BLaER1 (cell line): Measurements from ENCODE around the gene PPM1H.

Source experiments
- H3K27ac ChIP-seq: shearing (Covaris generic); formaldehyde crosslinking; 2 replicates; pipeline ENCODE4 v1.8.1; 2022
- H3K27me3 ChIP-seq: shearing (Covaris generic); formaldehyde crosslinking; 2 replicates; pipeline ENCODE4 v1.8.1; 2022
- H3K36me3 ChIP-seq: shearing (Covaris generic); formaldehyde crosslinking; 2 replicates; pipeline ENCODE4 v1.8.1; 2022
- H3K4me1 ChIP-seq: shearing (Covaris generic); formaldehyde crosslinking; 2 replicates; pipeline ENCODE4 v1.8.1; 2022
- H3K4me2 ChIP-seq: shearing (Covaris generic); formaldehyde crosslinking; 2 replicates; pipeline ENCODE4 v1.8.1; 2022
- H3K4me3 ChIP-seq: shearing (Covaris generic); formaldehyde crosslinking; 2 replicates; pipeline ENCODE4 v1.8.1; 2022
- H3K9ac ChIP-seq: shearing (Covaris generic); formaldehyde crosslinking; 2 replicates; pipeline ENCODE4 v1.8.1; 2022
- H3K9me3 ChIP-seq: shearing (Covaris generic); formaldehyde crosslinking; 2 replicates; pipeline ENCODE4 v1.8.1; 2022
- H4K20me1 ChIP-seq: shearing (Covaris generic); formaldehyde crosslinking; 2 replicates; pipeline ENCODE4 v1.8.1; 2022
- Cebpa-rat ChIP-seq: shearing (Covaris generic); IDR thresholded peaks from 2 replicates; pipeline ENCODE4 v1.8.1; 2022

PPM1H gene

DNA sequence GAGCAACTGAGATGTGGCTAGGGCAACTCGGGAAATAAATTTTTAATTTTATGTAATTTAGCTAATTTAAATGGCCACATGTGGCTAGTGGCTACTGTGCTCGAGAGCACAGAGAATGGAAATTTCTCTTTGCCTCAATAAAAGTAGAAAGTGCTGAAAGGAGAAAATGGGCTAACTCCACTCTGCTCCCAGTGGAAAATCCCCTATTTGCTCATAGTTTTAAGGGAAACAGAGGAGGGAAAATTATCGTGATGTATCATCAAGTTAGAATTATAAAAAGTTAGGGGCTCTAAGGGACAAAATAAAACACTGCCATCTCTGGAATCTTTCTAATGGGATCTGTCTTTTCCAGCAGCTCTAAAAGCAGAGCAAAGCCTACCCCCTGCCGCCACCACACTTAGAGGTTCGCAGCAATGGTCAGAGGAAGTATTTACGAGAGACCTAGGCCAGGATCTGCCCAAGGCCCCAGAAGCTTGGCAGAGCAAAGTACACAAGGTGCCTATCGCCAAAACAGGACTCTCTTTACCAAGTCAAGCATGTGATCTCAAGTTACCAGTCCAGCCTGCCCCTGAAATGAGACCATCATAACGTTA, 220.7 kb downstream of the PPM1H start:
- no peaks in the 10 kb centered on the region for H3K36me3 ChIP-seq
- no peak overlapping the region for H3K4me3 ChIP-seq
- H3K27me3 ChIP-seq: no peaks in the 10 kb centered on the region
- H3K4me1 ChIP-seq: peaks cover 14% of the 10 kb centered on the region
- H3K9ac ChIP-seq: no peak overlapping the region
- no peak overlapping the region for H3K4me2 ChIP-seq
- TF ChIP-seq Cebpa-rat: no peak
- no peak overlapping the region for H3K27ac ChIP-seq
- no peaks in the 10 kb centered on the region for H4K20me1 ChIP-seq
- no peaks in the 10 kb centered on the region for H3K9me3 ChIP-seq

DNA sequence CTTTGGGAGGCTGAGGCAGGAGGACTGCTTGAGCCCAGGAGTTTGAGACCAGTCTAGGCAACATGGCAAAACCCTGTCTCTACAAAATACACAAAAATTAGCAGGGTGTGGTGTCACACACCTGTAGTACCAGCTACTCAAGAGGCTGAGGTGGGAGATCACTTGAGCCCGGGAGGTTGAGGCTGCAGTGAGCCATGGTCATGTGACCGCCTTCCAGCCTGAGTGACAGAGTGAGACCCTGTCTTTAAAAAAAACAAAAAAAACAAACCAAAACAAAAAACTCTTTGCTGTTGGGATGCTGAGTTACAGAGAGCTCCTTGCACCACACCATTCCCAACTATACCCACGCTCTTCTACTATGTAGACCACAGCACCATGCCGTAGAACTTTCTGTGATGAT, 221.2 kb downstream of the PPM1H start:
- H3K27ac ChIP-seq: no peak overlapping the region
- H3K36me3 ChIP-seq: no peaks in the 10 kb centered on the region
- H3K27me3 ChIP-seq: no peaks in the 10 kb centered on the region
- H3K4me1 ChIP-seq: peaks cover 10% of the 10 kb centered on the region
- H3K4me2 ChIP-seq: no peak overlapping the region
- H3K9ac ChIP-seq: no peak overlapping the region
- H3K9me3 ChIP-seq: no peaks in the 10 kb centered on the region
- no peaks in the 10 kb centered on the region for H4K20me1 ChIP-seq
- H3K4me3 ChIP-seq: no peak overlapping the region
- TF ChIP-seq Cebpa-rat: no peak

DNA sequence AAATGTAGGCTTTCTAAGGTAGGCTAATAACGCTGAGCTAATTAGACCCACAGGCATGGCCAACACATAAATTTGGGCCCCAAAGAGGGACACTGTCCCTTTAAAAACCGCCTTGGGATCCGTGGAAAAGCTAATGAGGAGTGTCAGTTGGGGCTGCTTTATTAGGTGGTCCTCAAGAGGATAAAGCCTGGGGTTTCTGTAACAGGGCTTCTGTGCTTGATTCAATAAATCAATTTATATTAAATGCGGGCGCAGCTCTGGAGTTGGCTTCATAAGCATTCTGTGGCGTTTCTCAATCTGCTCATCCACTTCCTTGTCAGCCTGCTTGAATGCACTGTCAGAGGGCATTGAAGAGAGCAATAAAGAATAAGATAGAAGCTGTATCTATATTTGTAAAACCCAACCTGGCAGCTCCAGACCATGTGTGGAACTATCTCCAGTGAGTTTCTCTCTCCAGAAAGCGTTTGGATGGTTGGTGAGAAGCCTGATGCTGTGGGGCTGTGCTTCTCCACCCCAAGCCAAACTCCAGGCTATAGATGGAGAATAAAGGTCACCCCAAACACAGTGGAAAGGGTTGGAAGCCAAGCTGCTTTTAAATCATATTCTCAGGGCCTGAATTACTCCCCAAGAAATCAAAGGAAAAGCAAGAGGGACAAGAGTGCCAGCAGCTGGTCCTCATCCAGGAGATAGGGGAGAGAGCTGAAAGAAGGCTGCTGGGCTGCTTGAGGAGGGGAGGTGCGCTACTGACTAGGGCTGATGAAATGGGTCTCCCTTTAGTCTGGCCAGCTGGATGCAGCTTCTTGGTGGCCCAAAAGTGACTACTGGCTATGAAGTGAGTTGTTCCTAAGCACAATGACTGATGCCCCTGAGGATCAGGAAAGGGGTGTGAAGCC, 222.0 kb downstream of the PPM1H start:
- H3K27me3 ChIP-seq: no peaks in the 10 kb centered on the region
- no peak overlapping the region for H3K4me2 ChIP-seq
- H4K20me1 ChIP-seq: no peaks in the 10 kb centered on the region
- no peaks in the 10 kb centered on the region for H3K36me3 ChIP-seq
- no peak for TF ChIP-seq Cebpa-rat
- no peak overlapping the region for H3K9ac ChIP-seq
- H3K9me3 ChIP-seq: no peaks in the 10 kb centered on the region
- no peak overlapping the region for H3K4me3 ChIP-seq
- H3K4me1 ChIP-seq: peaks cover 10% of the 10 kb centered on the region
- no peak overlapping the region for H3K27ac ChIP-seq

DNA sequence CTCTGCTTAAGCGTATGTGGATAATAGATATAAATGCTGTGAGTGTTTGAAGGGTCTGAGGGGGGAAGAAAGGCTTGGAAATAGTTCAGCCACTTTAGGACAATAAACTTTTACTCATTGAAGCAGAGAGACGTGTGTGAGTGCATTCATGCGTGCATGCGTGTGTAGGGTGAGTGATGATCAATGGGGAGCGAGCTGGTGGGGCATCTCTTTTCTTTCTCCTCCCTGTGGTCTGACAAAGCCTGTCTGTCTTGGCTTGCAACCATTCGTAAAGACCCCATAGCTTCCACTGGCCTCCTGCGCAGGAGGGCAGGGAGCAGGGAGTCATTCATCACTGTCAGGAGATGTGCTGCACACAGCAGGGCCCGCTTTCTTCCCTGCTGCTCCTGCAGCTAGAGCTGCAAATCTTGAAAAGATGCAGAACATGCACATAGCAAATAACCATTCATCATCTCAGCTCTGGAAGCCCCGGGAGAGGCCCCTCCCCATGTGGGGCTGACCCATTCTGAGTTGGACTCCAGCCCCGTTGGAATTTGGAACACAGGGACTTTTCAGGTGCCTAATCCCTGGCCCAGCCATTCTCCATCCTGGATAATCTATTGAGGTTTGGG, 223.2 kb downstream of the PPM1H start:
- H3K4me3 ChIP-seq: no peak overlapping the region
- peak overlapping the region; percentile 25; the same call in 1 of the 2 replicates for H3K4me2 ChIP-seq
- no peak overlapping the region for H3K27ac ChIP-seq
- H4K20me1 ChIP-seq: no peaks in the 10 kb centered on the region
- no peaks in the 10 kb centered on the region for H3K27me3 ChIP-seq
- no peak for TF ChIP-seq Cebpa-rat
- no peaks in the 10 kb centered on the region for H3K9me3 ChIP-seq
- no peak overlapping the region for H3K9ac ChIP-seq
- peaks cover 10% of the 10 kb centered on the region for H3K4me1 ChIP-seq
- no peaks in the 10 kb centered on the region for H3K36me3 ChIP-seq

DNA sequence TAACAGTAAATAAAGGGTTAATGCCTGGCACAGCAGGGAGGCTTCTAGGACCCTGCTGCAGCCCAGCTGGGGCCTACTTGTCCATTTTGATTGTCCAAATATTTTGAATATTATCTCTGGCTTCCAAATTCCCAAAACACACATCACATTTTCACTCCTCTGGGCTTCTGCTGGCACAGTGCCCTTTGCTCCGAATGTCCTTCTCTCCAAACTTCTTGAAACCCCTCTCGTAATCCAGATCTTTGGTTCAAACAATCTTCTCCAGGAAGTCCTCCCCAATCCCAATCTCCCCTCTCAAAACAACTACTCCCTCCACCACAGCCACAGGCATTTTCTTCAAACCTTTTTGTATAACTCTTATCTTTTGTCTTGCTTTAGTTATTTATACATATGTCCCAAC, 225.6 kb downstream of the PPM1H start:
- TF ChIP-seq Cebpa-rat: no peak
- H4K20me1 ChIP-seq: no peaks in the 10 kb centered on the region
- H3K9ac ChIP-seq: no peak overlapping the region
- no peak overlapping the region for H3K27ac ChIP-seq
- no peak overlapping the region for H3K4me3 ChIP-seq
- H3K27me3 ChIP-seq: no peaks in the 10 kb centered on the region
- H3K4me1 ChIP-seq: peaks cover 10% of the 10 kb centered on the region
- H3K4me2 ChIP-seq: no peak overlapping the region
- no peaks in the 10 kb centered on the region for H3K36me3 ChIP-seq
- no peaks in the 10 kb centered on the region for H3K9me3 ChIP-seq

DNA sequence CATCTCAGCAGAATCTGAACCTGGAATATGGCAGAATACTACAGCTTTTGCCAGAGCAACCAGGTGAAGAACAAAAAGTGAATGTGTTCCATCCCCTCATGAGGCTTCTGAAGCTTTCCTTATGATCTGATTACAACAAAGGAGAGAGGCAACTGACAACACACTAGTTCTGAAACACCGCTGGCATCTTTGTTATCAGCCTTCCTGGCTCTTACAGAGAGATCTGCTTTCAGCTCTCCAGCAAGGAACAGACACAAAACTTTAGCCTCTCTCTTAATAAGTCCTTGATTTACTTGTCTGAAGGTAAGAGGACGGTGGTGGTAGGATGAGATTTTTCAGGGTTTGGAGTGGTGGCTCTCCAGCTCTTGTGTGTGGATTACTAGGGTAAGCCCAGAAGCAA, 227.0 kb downstream of the PPM1H start:
- Histone ChIP-seq H3K9ac (no peak overlapping the region), H3K27ac (no peak overlapping the region), H4K20me1 (no peaks in the 10 kb centered on the region), H3K4me1 (peaks cover 16% of the 10 kb centered on the region), H3K4me2 (no peak overlapping the region), H3K9me3 (no peaks in the 10 kb centered on the region), H3K36me3 (no peaks in the 10 kb centered on the region), H3K4me3 (no peak overlapping the region), H3K27me3 (no peaks in the 10 kb centered on the region)
- TF ChIP-seq Cebpa-rat: no peak

DNA sequence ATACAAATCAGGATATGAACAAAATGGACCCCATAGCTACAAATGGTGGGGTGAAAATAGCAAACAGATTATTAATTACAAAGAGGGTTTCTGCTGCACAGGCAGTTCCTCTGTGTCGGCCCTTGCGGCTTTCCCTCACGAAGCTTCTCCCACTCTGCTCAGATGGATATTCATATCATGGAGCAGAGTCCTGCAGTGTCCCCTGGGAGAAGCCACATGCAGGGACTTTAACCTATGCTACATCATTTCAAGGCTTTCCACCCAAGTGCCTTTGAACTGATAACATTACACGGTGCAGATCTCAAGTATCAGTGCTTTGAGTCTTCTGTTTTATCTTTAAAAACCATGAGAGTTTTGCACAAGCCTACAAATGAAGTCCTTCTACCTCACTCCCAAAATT, 229.1 kb downstream of the PPM1H start:
- H3K36me3 ChIP-seq: no peaks in the 10 kb centered on the region
- no peak overlapping the region for H3K27ac ChIP-seq
- TF ChIP-seq Cebpa-rat: no peak
- H3K4me3 ChIP-seq: no peak overlapping the region
- no peak overlapping the region for H3K9ac ChIP-seq
- H3K4me2 ChIP-seq: no peak overlapping the region
- no peaks in the 10 kb centered on the region for H4K20me1 ChIP-seq
- no peaks in the 10 kb centered on the region for H3K27me3 ChIP-seq
- peaks cover 13% of the 10 kb centered on the region for H3K4me1 ChIP-seq
- no peaks in the 10 kb centered on the region for H3K9me3 ChIP-seq

DNA sequence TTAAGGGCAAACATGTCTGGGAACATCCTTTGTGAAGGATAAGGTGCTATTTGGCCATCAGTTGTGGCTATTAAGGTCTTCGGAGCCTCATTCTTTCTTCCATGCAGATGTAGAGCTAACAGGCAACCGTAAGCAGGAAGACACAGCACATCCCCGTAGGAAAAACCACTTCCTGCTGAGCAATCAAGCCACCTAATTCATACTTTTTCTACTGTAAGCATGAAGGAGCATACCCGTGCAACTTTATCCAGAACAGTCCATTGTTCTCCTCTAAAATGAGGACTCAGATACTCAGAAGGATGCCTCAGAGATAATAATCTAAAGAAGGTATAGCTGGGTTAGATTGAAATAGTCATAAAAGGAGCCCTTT, 232.0 kb downstream of the PPM1H start:
- H3K27me3 ChIP-seq: no peaks in the 10 kb centered on the region
- H3K4me1 ChIP-seq: peaks cover 13% of the 10 kb centered on the region
- no peaks in the 10 kb centered on the region for H3K9me3 ChIP-seq
- no peak for TF ChIP-seq Cebpa-rat
- no peak overlapping the region for H3K4me3 ChIP-seq
- peak overlapping the region; percentile 33 for H3K4me2 ChIP-seq
- no peaks in the 10 kb centered on the region for H4K20me1 ChIP-seq
- no peak overlapping the region for H3K27ac ChIP-seq
- H3K36me3 ChIP-seq: no peaks in the 10 kb centered on the region
- no peak overlapping the region for H3K9ac ChIP-seq

DNA sequence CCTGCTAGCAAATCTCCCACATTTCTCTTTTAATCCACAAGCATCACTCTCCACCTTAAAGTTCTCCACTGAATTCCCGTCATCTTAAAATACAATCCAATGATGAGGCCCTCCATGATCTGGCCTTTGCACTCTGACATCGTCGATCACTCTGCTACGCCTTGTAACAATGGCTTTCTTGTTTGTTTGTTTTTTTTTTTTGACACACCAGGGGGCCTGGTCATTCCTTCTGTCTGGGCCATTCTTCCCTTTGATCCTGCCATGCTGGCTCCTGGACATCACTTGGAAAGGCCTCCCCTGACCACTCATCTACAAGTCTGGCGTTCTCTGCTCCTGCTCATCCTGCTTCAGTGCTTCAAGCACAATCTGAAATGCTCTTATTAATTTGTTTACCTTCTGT, 233.5 kb downstream of the PPM1H start:
- Histone ChIP-seq H3K9me3 (no peaks in the 10 kb centered on the region), H3K27ac (no peak overlapping the region), H3K4me3 (no peak overlapping the region), H3K4me2 (no peak overlapping the region), H4K20me1 (no peaks in the 10 kb centered on the region), H3K36me3 (no peaks in the 10 kb centered on the region), H3K9ac (no peak overlapping the region), H3K4me1 (peaks cover 13% of the 10 kb centered on the region), H3K27me3 (no peaks in the 10 kb centered on the region)
- no peak for TF ChIP-seq Cebpa-rat
